HEK293 (cell line): ENCODE results near the gene CHRFAM7A.
"Not testable (repeated sequence)": the region's sequence is repeated elsewhere in the genome, so short reads cannot be mapped to it uniquely, and the experiment has no call there.

ENCODE experiments used
- SALL2 ChIP-seq: fragments of 450-650 bp; formaldehyde crosslinking; IDR thresholded peaks from 2 replicates; pipeline ENCODE4 v1.5.0; 2017; ENCODE audit warnings: missing biosample characterization, mild to moderate bottlenecking, missing genetic modification characterization, borderline replicate concordance
- TCF7L2 ChIP-seq: IDR thresholded peaks from 2 replicates; pipeline ENCODE4 v1.6.1; 2011; ENCODE audit warnings: low read depth, mild to moderate bottlenecking, inconsistent platforms, low read length, moderate library complexity, borderline replicate concordance
- TF ChIP-seq, protein P1 (sequence below): fragments of 450-650 bp; formaldehyde crosslinking; IDR thresholded peaks from 2 replicates; pipeline ENCODE4 v1.5.1; 2016; ENCODE audit warnings: missing biosample characterization, missing genetic modification characterization

GRCh38 chr15:30355043-30355442 is 38.3 kb downstream of the CHRFAM7A start:
- TF ChIP-seq, protein P1, sequence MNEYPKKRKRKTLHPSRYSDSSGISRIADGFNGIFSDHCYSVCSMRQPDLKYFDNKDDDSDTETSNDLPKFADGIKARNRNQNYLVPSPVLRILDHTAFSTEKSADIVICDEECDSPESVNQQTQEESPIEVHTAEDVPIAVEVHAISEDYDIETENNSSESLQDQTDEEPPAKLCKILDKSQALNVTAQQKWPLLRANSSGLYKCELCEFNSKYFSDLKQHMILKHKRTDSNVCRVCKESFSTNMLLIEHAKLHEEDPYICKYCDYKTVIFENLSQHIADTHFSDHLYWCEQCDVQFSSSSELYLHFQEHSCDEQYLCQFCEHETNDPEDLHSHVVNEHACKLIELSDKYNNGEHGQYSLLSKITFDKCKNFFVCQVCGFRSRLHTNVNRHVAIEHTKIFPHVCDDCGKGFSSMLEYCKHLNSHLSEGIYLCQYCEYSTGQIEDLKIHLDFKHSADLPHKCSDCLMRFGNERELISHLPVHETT (tag by site-specific recombination), result not testable (repeated sequence)
- TF ChIP-seq TCF7L2; SALL2 (tag by site-specific recombination): not testable (repeated sequence)
